ENCODE data around the gene LRMDA. TPM values are rescaled to one million over a fixed set of nuclear protein-coding genes. Genes with fewer than 3 reads are reported as not detected.

The LRMDA gene
- total and polyA plus RNA-seq, 2 of the 8 experiments (the other 6 are each of a cell fraction or from before 2014, with no cell fraction given): 0.86 to 2.8 TPM

GRCh38 chr10:76211691-76212090 lies 780.3 kb downstream of the LRMDA start:
- CTCF ChIA-PET (ENCODE audit: partially characterized antibody): no interaction called here
- Histone ChIP-seq H2BK20ac (ENCODE audit: low read length) (no peak overlapping the region), H3K27me3 (replicated peaks in 1 of 4; ENCODE audit: control insufficient read depth in 3 of 4, extremely low read depth in 1 of 4, insufficient read depth in 3 of 4, low read length in 3 of 4) (no peaks in the 10 kb centered on the region), H3K36me3 (ENCODE audit: control insufficient read depth in 2 of 4, insufficient read depth in 4 of 4, low read length in 3 of 4) (no peaks in the 10 kb centered on the region), H3K4me3 (ENCODE audit: extremely low read depth in 1 of 4, insufficient read depth in 2 of 4, low read depth in 3 of 4, low read length in 4 of 4) (no peak overlapping the region), H2BK12ac (ENCODE audit: low read depth, low read length) (no peak overlapping the region), H3K9ac (replicated peaks in 1 of 4; ENCODE audit: extremely low read depth in 1 of 4, low read depth in 3 of 4, low read length in 3 of 4) (no peak overlapping the region), H2BK15ac (ENCODE audit: low read length) (no peak overlapping the region), H3K9me3 (ENCODE audit: insufficient read depth in 2 of 2, low read depth in 1 of 2, low read length in 1 of 2) (no peaks in the 10 kb centered on the region), H4K20me1 (replicated peaks in 1 of 2; ENCODE audit: control insufficient read depth in 1 of 2, insufficient read depth in 2 of 2, low read length in 2 of 2) (no peaks in the 10 kb centered on the region), H3K23ac (ENCODE audit: insufficient read length) (no peak overlapping the region), H2BK120ac (replicated peaks; ENCODE audit: low read depth, low read length) (no peak overlapping the region), H3K18ac (ENCODE audit: extremely low read depth, low read length) (no peak overlapping the region), H3K79me2 (ENCODE audit: control insufficient read depth in 1 of 2, insufficient read depth in 2 of 2, low read length in 2 of 2) (no peaks in the 10 kb centered on the region), H3K56ac (replicated peaks; ENCODE audit: insufficient read length, low read depth, low read length) (no peak overlapping the region), H3K79me1 (ENCODE audit: low read depth, low read length) (no peaks in the 10 kb centered on the region), H3K27ac (ENCODE audit: low read depth, low read length) (no peak overlapping the region), H3K4me2 (ENCODE audit: insufficient read depth in 1 of 2, low read depth in 2 of 2, low read length in 2 of 2) (no peak overlapping the region), H2AFZ (ENCODE audit: low read length) (no peak overlapping the region), H4K5ac (ENCODE audit: insufficient read length, low read depth, low read length) (no peak overlapping the region), H4K91ac (replicated peaks; ENCODE audit: insufficient read length, low read length) (no peak overlapping the region), H4K8ac (ENCODE audit: extremely low read depth, insufficient read depth, low read length) (no peak overlapping the region), H3K14ac (ENCODE audit: insufficient read length) (no peak overlapping the region), H3K4ac (replicated peaks; ENCODE audit: insufficient read length, low read depth, low read length) (no peak overlapping the region), H2BK5ac (ENCODE audit: low read depth, low read length) (no peak overlapping the region), H3K4me1 (replicated peaks in 1 of 4; ENCODE audit: control insufficient read depth in 3 of 4, insufficient read depth in 4 of 4, low read length in 3 of 4) (peaks cover 0 to 3% (median under 1%) of the 10 kb centered on the region in 4 experiments; a peak in 3 of 7 replicates), H3K23me2 (ENCODE audit: low read depth, low read length) (no peaks in the 10 kb centered on the region), H2AK5ac (ENCODE audit: low read depth, low read length) (no peak overlapping the region)
- no peak for TF ChIP-seq EZH2 (IDR thresholded peaks at IDR 0.05; ENCODE audit: low read depth, low read length, severe bottlenecking)
- no peak for TF ChIP-seq MAFK (IDR thresholded peaks at IDR 0.05; ENCODE audit: low read depth, low read length)
- TF ChIP-seq JUND (IDR thresholded peaks at IDR 0.05; ENCODE audit: low read length): no peak
- TF ChIP-seq SP4 (IDR thresholded peaks at IDR 0.05; ENCODE audit: low read length): no peak
- no peak for TF ChIP-seq POLR2AphosphoS5 (IDR thresholded peaks at IDR 0.05; ENCODE audit: low read depth, low read length)
- DNase-seq (ENCODE audit: low read depth in 1 of 2, low spot score in 2 of 2) (no peak), FAIRE-seq (no peak)
- POLR2A ChIA-PET (ENCODE audit: partially characterized antibody): no interaction called here
- WGBS, 2 experiments (ENCODE audit: extremely low coverage in 1 of 2, insufficient coverage in 1 of 2, insufficient read length in 1 of 2, insufficient replicate concordance in 2 of 2, low coverage in 1 of 2, low lambda C conversion rate in 2 of 2, missing lambda C conversion rate in 1 of 2): 100% methylated on average over 1 of the region's 1 CpG; no CpG with 5 or more reads in 1 of the 2 experiments
